Bronchial epithelial cell (primary cell): ENCODE data around the gene BZW1. TPM values are rescaled to one million over a fixed set of nuclear protein-coding genes. Genes with fewer than 3 reads are reported as not detected.

Experiments used
- DNase-seq: peaks from one replicate; pipeline ENCODE4 v3.0.0-alpha.2; 2010; ENCODE audit warnings: low read depth
- FAIRE-seq: peaks from 2 replicates; lab custom pipeline; 2011; peaks lifted over from hg19 to GRCh38; lab: Jason Lieb, UNC
- H3K27me3 ChIP-seq: 2 replicates; pipeline ENCODE4 v1.5.1; 2011; ENCODE audit warnings: low read length; ENCODE audit not compliant: control insufficient read depth, insufficient read depth
- H3K36me3 ChIP-seq: 2 replicates; pipeline ENCODE4 v1.5.1; 2011; ENCODE audit warnings: low read length; ENCODE audit not compliant: control insufficient read depth, insufficient read depth
- H3K4me3 ChIP-seq: 2 replicates; pipeline ENCODE4 v1.5.1; 2011; ENCODE audit warnings: mild to moderate bottlenecking, low read depth, low read length, control low read depth
- CTCF ChIP-seq: IDR thresholded peaks from 2 replicates; pipeline ENCODE4 v1.5.1; 2011; ENCODE audit warnings: mild to moderate bottlenecking, moderate library complexity, low read length, control low read depth, inconsistent platforms; ENCODE audit not compliant: insufficient read depth, severe bottlenecking
- total RNA-seq: library from RNA; depleted of rRNA; stranded (reverse); fragments of >200 nt; gene quantifications from 2 replicates; pipeline ENCODE4 v1.2.1, GENCODE V29; 2014

The BZW1 gene
- total RNA-seq, 1 donor from 2014 or later: 546 TPM

- no peak for TF ChIP-seq CTCF
- Histone ChIP-seq H3K27me3 (no peaks in the 10 kb centered on the region), H3K4me3 (no peak overlapping the region), H3K36me3 (no peaks in the 10 kb centered on the region)
- FAIRE-seq (no peak), DNase-seq (no peak)
These were observed 17.0 kb downstream of the BZW1 start for GRCh38 chr2:200828572-200829257.

GRCh38 chr2:200829258-200829655 is 17.5 kb downstream of the BZW1 start:
- FAIRE-seq (no peak), DNase-seq (no peak)
- Histone ChIP-seq H3K4me3 (no peak overlapping the region), H3K27me3 (no peaks in the 10 kb centered on the region), H3K36me3 (no peaks in the 10 kb centered on the region)
- no peak for TF ChIP-seq CTCF

GRCh38 chr2:200834701-200835100 is 23.0 kb downstream of the BZW1 start:
- DNase-seq (no peak), FAIRE-seq (no peak)
- Histone ChIP-seq H3K36me3 (no peaks in the 10 kb centered on the region), H3K27me3 (no peaks in the 10 kb centered on the region), H3K4me3 (no peak overlapping the region)
- no peak for TF ChIP-seq CTCF

GRCh38 chr2:200839513-200839912 is 27.8 kb downstream of the BZW1 start:
- no peaks in the 10 kb centered on the region for H3K27me3 ChIP-seq
- no peaks in the 10 kb centered on the region for H3K36me3 ChIP-seq
- no peak for TF ChIP-seq CTCF
- DNase-seq (peak; percentile 90), FAIRE-seq (no peak)
- no peak overlapping the region for H3K4me3 ChIP-seq

GRCh38 chr2:200843993-200844948 is 32.6 kb downstream of the BZW1 start:
- TF ChIP-seq CTCF: no peak
- DNase-seq (no peak), FAIRE-seq (peak; percentile 13)
- H3K27me3 ChIP-seq: no peaks in the 10 kb centered on the region
- no peak overlapping the region for H3K4me3 ChIP-seq
- H3K36me3 ChIP-seq: no peaks in the 10 kb centered on the region
